ENCODE measurements around the gene CACNB4.

DNA sequence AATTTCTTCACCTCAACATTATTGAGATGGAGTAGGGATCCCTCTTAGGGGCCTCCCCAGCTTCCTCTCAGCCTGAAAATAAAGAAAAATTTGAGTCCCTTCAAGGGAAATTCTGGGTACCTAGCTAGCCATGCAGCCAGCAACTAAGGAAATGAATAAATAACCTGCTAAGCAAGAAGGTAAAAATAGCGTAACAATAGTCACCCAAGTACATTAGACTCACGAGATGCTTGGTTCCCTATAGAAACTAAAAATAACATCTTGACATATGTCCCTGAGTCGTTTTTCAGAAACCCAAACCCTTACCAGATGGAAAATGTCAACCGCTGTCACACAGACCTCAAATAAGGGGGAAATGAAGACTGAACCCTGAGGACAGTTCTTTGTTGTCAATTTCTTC is 51.9 kb downstream of the CACNB4 start:
- TF ChIP-seq, protein P1, sequence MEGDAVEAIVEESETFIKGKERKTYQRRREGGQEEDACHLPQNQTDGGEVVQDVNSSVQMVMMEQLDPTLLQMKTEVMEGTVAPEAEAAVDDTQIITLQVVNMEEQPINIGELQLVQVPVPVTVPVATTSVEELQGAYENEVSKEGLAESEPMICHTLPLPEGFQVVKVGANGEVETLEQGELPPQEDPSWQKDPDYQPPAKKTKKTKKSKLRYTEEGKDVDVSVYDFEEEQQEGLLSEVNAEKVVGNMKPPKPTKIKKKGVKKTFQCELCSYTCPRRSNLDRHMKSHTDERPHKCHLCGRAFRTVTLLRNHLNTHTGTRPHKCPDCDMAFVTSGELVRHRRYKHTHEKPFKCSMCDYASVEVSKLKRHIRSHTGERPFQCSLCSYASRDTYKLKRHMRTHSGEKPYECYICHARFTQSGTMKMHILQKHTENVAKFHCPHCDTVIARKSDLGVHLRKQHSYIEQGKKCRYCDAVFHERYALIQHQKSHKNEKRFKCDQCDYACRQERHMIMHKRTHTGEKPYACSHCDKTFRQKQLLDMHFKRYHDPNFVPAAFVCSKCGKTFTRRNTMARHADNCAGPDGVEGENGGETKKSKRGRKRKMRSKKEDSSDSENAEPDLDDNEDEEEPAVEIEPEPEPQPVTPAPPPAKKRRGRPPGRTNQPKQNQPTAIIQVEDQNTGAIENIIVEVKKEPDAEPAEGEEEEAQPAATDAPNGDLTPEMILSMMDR (IDR thresholded peaks at IDR 0.05; ENCODE audit: poor library complexity, severe bottlenecking): no peak
- TF ChIP-seq SMC3 (conservative IDR thresholded peaks at IDR 0.05; ENCODE audit: poor library complexity) (no peak), EZH2 (IDR thresholded peaks at IDR 0.05; ENCODE audit: borderline replicate concordance, insufficient read depth, low read length, poor library complexity, severe bottlenecking) (no peak), POLR2AphosphoS5 (IDR thresholded peaks at IDR 0.05) (no peak), RAD21 (conservative IDR thresholded peaks at IDR 0.05) (no peak)
- TF ChIP-seq, protein P2, sequence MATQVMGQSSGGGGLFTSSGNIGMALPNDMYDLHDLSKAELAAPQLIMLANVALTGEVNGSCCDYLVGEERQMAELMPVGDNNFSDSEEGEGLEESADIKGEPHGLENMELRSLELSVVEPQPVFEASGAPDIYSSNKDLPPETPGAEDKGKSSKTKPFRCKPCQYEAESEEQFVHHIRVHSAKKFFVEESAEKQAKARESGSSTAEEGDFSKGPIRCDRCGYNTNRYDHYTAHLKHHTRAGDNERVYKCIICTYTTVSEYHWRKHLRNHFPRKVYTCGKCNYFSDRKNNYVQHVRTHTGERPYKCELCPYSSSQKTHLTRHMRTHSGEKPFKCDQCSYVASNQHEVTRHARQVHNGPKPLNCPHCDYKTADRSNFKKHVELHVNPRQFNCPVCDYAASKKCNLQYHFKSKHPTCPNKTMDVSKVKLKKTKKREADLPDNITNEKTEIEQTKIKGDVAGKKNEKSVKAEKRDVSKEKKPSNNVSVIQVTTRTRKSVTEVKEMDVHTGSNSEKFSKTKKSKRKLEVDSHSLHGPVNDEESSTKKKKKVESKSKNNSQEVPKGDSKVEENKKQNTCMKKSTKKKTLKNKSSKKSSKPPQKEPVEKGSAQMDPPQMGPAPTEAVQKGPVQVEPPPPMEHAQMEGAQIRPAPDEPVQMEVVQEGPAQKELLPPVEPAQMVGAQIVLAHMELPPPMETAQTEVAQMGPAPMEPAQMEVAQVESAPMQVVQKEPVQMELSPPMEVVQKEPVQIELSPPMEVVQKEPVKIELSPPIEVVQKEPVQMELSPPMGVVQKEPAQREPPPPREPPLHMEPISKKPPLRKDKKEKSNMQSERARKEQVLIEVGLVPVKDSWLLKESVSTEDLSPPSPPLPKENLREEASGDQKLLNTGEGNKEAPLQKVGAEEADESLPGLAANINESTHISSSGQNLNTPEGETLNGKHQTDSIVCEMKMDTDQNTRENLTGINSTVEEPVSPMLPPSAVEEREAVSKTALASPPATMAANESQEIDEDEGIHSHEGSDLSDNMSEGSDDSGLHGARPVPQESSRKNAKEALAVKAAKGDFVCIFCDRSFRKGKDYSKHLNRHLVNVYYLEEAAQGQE (IDR thresholded peaks at IDR 0.05; ENCODE audit: borderline replicate concordance): no peak
